PC-9 (cell line): ENCODE results near the gene SPATA46.

ENCODE experiments used
- CTCF ChIP-seq: fragments of 200-600 bp; sonication (generic); conservative IDR thresholded peaks from 2 replicates; pipeline ENCODE4 v1.6.1; 2017; ENCODE audit warnings: mixed run types, antibody characterized with exemption, mild to moderate bottlenecking, moderate library complexity
- EZH2 ChIP-seq: fragments of 200-600 bp; sonication (generic); IDR thresholded peaks from 2 replicates; pipeline ENCODE4 v1.8.0; 2017; ENCODE audit warnings: antibody characterized with exemption, low read depth

DNA sequence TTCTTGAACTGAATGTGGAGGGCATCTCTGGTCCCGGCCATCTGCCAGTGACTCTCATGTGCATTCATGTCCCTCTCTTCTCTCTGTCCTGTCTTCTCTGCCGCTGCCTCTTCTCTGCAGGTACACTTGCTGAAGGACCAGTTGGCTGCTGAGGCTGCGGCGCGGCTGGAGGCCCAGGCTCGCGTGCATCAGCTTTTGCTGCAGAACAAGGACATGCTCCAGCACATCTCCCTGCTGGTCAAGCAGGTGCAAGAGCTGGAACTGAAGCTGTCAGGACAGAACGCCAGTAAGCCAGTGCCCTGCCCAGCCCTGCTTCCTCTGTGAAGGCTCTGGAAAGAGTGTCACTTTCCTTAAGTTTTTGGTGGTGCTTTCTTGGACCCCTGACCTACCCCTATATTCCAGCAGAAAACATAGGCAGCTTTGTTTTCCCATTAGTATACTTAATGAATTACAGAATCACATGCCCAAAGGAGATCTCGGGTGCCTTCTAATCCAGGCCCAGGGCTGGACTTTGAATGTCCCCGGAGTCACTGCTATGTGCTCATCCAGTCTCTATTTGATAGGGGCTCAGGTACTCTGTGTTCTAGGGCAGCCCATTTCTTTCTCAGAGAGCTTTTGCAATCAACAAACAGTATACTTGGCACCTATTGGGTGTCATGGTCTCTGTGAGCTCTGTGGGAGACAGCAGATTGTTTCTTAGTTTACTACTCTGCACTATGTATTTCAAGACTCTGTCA, 11.2 kb downstream of the SPATA46 start:
- TF ChIP-seq EZH2 = no peak
- TF ChIP-seq CTCF = no peak
